ENCODE measurements around the gene ITCH.

ITCH gene

GRCh38 chr20:34500823-34501222 is 137.8 kb downstream of the ITCH start:
- DNase-seq (ENCODE audit: low read depth) = no peak
- in situ Hi-C loops (cut with HindIII; ENCODE audit: low sequenced_read_pairs) = no loop called here
- H3K4me3 ChIP-seq (ENCODE audit: low read depth, low read length) = no peak overlapping the region
- TF ChIP-seq CTCF (IDR thresholded peaks at IDR 0.05; ENCODE audit: low read depth, low read length, missing control alignments) = no peak

DNA sequence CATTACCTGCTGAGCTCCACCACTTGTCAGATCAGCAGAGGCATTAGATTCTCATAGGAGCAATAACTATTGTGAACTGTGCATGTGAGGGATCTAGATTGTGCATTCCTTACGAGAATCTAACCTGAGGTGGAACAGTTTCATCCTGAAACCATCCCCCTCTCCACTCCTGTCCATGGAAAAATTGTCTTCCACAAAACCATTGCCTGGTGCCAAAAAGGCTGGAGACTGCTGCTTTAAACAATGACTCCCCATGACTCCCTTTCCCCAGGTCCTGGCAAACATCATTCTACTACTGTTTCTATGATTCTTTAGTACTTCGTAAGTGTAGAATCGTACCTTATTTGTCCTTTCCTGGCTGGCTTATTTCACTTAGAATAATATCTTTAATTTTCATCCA is 143.4 kb downstream of the ITCH start:
- in situ Hi-C loops (cut with HindIII; ENCODE audit: low sequenced_read_pairs) = no loop called here
- DNase-seq (ENCODE audit: low read depth) = no peak
- H3K4me3 ChIP-seq (ENCODE audit: low read depth, low read length) = no peak overlapping the region
- no peak for TF ChIP-seq CTCF (IDR thresholded peaks at IDR 0.05; ENCODE audit: low read depth, low read length, missing control alignments)

DNA sequence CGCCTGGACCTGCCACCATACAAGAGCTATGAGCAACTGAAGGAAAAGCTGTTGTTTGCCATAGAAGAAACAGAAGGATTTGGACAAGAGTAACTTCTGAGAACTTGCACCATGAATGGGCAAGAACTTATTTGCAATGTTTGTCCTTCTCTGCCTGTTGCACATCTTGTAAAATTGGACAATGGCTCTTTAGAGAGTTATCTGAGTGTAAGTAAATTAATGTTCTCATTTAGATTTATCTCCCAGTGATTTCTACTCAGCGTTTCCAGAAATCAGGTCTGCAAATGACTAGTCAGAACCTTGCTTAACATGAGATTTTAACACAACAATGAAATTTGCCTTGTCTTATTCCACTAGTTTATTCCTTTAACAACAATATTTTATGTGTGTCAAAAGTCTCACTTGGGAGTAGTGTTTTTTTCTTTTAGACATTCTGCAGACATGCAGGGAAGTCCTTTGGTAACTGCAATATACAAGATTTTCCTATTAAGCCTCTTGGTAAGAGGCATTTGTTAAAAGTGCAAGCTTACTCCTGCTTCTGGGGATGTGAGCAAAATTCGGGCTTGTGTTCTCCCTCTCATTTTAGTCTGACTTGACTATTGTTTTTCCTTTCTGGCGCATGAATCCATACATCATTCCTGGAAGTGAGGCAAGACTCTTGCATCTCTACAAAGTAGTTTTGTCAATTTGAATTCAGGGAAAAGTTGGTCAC is 144.8 kb downstream of the ITCH start:
- in situ Hi-C loops (cut with HindIII; ENCODE audit: low sequenced_read_pairs) = no loop called here
- DNase-seq (ENCODE audit: low read depth) = no peak
- H3K4me3 ChIP-seq (ENCODE audit: low read depth, low read length) = no peak overlapping the region
- no peak for TF ChIP-seq CTCF (IDR thresholded peaks at IDR 0.05; ENCODE audit: low read depth, low read length, missing control alignments)

DNA sequence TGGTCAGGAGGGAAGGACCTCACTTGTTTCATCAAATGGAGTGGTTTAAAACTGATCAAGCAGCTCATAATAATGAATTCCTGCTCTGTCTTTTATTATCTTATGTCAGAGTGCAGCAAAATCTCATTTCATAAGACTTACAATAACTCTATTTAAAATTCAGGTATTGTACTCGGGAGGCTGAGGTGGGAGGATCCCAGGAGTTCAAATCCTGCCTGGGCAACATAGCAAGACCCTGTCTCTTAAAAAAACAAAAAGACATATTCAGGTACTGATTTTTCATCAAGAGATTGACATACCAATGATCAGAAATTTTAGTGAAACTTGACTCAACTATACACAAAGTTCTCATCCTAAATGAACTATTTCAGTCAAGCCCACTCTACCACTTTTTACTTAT is 147.5 kb downstream of the ITCH start:
- H3K4me3 ChIP-seq (ENCODE audit: low read depth, low read length) = no peak overlapping the region
- DNase-seq (ENCODE audit: low read depth) = no peak
- TF ChIP-seq CTCF (IDR thresholded peaks at IDR 0.05; ENCODE audit: low read depth, low read length, missing control alignments) = no peak
- in situ Hi-C loops (cut with HindIII; ENCODE audit: low sequenced_read_pairs) = no loop called here

GRCh38 chr20:34511891-34512265 is 148.8 kb downstream of the ITCH start:
- no peak for TF ChIP-seq CTCF (IDR thresholded peaks at IDR 0.05; ENCODE audit: low read depth, low read length, missing control alignments)
- no peak for DNase-seq (ENCODE audit: low read depth)
- in situ Hi-C loops (cut with HindIII; ENCODE audit: low sequenced_read_pairs) = no loop called here
- H3K4me3 ChIP-seq (ENCODE audit: low read depth, low read length) = no peak overlapping the region

- DNase-seq (ENCODE audit: low read depth) = no peak
- no peak for TF ChIP-seq CTCF (IDR thresholded peaks at IDR 0.05; ENCODE audit: low read depth, low read length, missing control alignments)
- H3K4me3 ChIP-seq (ENCODE audit: low read depth, low read length) = no peak overlapping the region
- in situ Hi-C loops (cut with HindIII; ENCODE audit: low sequenced_read_pairs) = no loop called here
Observed at GRCh38 chr20:34512266-34512954, 149.3 kb downstream of the ITCH start.
